NCI-H82 treated with DMSO at 0.1 percent for 48 hours (cell line): Measurements from ENCODE around the gene PFKFB2.

Experiments
- DNase-seq: peaks from one replicate; lab custom pipeline; 2025; ENCODE audit not compliant: unreplicated experiment; lab: John Stamatoyannopoulos, UW

Gene PFKFB2

DNA sequence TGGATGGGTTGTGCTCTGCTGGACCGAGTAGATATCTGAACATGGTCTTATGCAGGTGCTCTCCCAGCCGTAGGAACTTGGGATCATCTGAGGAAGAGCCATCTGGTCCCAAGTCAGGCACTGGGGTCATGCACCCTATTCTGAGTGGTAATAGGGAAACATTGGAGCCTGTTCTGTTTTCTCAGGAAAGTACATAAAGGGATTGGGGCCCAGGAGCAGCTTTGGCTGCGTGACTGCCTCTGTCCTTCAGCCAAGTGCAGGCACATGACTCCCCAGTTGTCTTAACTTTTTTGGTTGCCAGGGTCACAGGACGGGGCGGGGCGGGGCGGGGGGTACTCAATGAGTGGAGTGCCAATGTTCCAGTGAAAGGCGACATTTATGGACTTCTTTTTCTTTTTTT, 11.5 kb downstream of the PFKFB2 start:
- DNase-seq, result no peak

DNA sequence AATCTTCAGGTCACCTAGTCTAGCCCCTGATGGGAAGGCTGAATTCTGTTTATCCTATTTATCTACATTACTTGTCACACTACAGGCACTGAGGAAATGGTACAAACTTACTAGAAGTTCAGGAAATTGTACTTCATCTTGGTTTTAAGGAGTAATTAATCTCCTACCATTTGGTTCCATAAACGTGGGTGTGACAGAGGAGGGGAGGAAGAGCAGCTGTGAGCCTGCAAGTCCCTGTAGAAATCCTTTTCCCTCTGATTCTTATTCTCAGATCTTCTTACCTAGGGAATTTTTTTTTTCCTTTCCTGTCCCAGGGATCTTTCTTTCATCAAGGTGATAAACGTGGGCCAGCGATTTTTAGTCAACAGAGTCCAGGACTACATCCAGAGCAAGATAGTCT, 14.1 kb downstream of the PFKFB2 start:
- DNase-seq, result no peak

DNA sequence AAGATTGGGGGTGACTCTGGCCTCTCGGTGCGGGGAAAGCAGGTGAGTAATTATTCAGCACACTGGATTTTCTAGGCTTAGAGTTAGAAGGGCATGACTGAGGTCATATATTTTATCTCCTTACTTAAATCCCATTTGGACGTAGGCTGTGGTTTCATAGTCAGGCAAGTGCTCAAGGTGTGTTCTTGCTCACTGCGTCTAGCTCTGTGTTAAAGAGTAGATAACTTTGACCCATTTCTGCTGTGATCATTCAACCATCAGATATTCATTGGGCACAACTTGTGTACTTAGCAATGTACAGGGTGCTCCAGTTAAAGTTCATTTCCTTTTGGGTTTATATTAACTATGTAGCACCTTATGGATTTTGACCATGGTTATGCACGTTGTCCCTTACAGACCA, 14.6 kb downstream of the PFKFB2 start:
- peak; percentile 47 for DNase-seq

DNA sequence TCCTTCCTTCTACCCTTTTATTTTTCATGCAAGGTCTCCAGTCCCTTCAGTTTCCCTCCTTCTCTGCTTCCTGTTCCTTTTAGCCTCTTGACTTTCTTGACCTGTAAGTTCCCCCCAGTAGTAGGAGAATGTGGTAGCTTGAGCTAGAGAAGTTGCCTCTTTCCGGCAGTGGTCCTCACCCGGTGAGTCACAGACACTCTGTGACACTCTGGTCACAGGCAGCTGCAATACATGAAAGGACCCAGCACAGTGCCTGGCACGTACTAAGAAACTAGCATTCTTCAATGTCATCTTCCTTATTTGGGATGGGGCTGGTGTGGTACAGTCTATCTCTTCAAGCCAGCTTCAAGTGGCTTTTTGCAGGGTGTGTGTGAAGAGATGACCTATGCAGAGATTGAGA, 16.0 kb downstream of the PFKFB2 start:
- DNase-seq, result no peak

GRCh38 chr1:207069858-207070506, 16.9 kb downstream of the PFKFB2 start:
- DNase-seq, result no peak

GRCh38 chr1:207070811-207071210, 17.7 kb downstream of the PFKFB2 start:
- DNase-seq, result no peak

DNA sequence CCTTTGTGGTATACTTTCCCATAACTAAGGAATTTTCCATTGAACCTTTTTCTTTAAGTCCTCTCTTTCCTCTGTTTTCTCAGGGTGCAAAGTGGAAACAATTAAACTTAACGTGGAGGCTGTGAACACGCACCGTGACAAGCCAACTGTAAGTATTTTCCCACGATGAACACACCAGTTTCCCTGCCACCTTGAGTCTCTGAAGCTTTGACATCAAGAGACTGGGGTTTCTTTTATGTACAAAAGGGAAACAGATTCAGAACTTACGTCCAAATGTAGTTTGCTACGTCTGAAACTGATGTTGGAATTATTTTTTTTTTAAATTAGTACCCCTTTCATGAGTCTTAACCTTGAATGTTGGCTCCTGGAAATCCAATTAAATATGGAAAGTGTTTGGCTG, 18.4 kb downstream of the PFKFB2 start:
- no peak for DNase-seq

DNA sequence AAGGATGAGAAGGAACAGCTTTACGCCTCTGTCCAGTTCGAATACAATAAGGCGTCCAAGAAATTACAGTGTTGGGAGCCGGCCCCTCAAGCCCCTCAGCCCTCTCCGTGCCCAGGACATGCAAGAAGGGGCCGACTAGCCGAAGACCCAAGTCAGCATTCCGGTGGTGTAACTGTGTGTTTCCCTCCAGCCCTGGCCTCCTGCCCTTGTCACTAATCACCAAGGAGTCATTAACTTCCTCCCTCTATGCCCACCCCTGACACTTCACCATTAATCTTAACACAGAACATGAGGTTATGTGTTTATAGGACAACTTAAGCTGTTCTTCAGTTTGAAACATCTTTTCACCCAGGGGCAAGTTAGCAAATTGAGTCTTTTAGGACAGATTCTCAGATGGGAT, 19.2 kb downstream of the PFKFB2 start:
- DNase-seq, result no peak

DNA sequence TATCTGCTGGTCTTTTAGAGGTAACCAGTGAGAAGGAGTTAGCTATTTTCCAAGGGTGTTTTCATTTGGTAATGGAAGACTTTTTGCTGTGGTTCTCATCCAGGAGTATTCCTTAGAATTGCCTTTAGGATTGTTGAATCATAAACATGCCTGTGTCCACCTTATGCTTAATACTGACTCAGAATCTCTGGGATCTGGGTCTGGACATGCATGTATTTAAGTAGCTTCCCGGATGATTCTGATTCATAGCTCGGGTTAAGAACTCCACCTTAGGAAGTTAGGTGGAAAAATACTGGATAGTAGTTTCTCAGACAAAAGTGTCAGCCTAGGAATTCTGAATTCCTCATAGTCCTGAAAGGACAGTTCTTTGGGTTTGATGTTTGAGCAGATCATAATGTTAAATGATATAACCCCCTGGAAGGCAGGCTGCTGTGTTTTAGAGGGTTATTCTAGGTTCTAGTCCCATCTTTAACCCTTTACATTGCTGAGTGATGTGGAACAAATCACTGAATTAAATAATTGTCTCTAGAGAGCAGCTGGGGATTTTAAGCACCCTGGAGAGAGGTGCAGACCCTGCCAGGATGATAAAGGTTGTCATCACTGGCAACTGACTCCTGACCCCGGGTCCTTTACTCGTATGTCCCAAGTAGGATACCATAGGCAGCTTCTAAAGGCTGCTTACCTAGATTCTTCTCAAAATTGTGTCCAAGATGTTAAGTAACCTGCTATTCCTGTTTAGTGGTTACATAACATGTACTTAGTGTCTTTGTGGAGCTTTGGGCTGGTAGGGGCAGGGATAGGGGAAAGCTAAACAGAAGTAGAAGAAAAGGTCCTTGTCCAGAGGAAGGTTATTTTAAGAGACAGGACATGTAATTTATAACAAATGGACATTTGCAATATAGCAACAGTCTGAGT, 21.1 kb downstream of the PFKFB2 start:
- no peak for DNase-seq

DNA sequence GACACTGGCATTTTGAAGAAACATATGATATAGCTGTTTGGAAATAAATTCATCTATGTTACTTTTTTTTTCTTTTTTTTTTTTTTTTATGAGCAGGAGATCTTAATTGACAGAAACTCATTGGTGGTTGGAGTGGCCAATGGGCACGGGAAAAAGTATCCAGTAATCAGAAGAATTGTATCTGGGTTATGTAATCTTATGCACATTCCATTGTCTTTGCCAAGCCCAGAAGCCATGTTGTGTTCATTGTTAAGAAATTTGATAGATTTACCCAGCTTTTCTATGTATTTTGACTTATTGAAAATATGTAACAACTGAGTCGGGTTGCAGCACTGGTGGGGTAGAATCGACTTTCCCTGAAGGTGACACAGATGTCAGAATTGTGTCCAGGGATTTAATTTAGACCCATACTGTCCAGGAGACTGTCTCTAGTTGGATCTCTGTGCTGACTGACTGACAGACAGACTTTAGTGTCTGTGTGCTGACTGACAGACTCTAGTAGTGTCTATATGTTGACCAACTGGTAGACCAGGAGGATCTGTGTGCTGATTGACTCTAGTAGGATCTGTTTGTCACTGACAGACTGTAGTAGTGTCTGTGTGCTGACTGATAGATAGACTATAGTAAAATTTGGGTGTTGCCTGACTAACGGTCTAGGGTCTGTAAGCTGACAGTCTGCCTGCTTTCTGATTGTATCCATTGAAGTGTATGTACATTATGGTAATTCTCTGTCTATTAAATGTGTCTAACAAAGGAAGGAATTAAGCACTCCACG, 23.3 kb downstream of the PFKFB2 start:
- DNase-seq, result no peak

DNA sequence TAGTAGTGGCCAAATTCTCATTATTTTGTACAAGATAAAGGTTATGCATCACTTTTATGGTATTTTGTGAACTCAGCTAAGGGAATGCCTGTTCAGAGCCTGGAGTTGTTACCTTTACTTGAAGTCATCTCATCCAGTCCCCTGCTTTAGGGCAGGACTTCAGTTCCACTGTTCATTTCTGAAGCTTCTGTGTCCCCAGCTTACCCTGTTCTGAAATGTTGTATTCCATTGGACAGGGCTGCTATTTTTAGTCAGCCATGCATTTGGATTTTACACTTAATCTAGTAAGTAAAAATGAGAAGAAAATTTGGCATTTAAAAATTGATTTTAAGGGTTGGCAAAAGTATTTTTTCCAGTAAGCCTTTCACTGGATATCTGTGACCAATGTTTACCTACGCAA, 23.9 kb downstream of the PFKFB2 start:
- DNase-seq, result no peak

- peak; percentile 44 for DNase-seq
Observed at GRCh38 chr1:207077470-207078377, 24.6 kb downstream of the PFKFB2 start.

GRCh38 chr1:207078578-207079132, 25.6 kb downstream of the PFKFB2 start:
- DNase-seq, result no peak

- DNase-seq, result no peak
Observed at GRCh38 chr1:207079706-207080241, 26.7 kb downstream of the PFKFB2 start.

DNA sequence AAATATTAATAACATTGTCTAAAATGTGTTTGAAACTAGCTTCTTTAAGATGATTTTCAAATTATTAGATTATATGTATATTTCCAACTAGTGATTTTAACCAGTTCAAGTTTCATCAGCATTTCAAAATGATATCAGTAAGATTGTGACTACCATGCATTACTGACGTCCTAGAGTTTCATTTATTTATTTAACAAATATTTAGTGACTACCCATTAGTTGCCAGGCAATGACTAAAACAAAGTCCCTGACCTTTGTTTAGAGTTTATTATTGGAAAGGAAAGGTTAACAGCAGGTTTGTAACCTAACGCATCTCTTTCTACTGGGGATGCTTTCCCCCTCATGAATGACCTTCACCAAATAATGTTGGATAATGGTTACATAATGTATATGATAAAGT, 28.0 kb downstream of the PFKFB2 start:
- DNase-seq, result no peak

- no peak for DNase-seq
Observed at GRCh38 chr1:207081806-207082205, 28.7 kb downstream of the PFKFB2 start.

- no peak for DNase-seq
Observed at GRCh38 chr1:207084232-207084631, 31.2 kb downstream of the PFKFB2 start.

DNA sequence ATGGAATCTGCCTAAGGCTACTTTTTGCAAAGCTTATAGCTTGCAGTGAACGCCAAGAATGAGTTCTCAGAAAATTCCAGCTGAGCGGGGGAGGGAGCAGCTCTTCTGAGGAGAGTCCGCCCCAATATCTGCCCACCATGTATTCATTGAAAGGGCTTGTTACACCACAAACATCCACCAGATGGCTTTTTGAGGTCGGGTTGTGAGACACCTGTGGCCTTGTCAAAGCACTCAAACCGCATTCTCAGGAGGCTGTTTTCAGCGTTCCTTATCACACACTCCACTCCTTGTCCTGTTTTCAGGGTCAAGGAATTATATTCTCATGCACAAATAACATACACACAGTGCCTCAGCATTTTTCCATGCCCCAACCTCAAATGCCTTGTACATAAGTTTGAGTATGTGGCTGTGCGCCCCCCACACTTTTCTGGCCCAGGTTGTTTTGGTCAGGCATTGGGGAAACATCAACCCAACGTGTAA, 31.7 kb downstream of the PFKFB2 start:
- peak; percentile 12 for DNase-seq

- no peak for DNase-seq
Observed at GRCh38 chr1:207085887-207086286, 32.8 kb downstream of the PFKFB2 start.

DNA sequence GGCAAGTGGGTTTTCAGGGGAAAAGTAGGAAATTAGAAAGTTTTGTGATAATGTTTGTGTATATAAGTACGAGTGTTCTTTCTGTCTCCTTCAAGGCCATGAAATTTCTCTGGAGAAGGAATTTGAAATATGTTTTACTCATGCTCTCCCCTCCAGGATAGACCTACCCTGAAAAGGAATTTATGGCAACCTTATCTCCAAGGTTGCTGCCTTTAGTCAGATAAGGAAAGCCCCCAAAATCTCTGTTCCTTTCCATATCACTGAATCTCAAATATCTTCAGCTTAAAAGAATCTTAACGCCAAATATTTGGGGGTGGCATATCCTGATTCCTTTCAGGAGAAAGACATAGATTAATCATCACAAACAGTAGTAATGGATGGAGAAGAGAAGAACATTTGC, 35.1 kb downstream of the PFKFB2 start:
- DNase-seq, result no peak
